Effector memory CD4-positive, alpha-beta T cell (primary cell): Measurements from ENCODE around the gene GPR42.

Experiments
- DNase-seq, 3 donors: peaks; one replicate each; pipeline ENCODE4 v3.0.0-alpha.2; 2020
- H3K27ac ChIP-seq: 2 replicates; pipeline ENCODE4 v1.7.0; 2013; ENCODE audit warnings: mild to moderate bottlenecking, low read length, moderate library complexity; ENCODE audit not compliant: insufficient read depth, poor library complexity, severe bottlenecking
- H3K27me3 ChIP-seq: replicated peaks from 2 replicates; pipeline ENCODE4 v1.7.0; 2013; ENCODE audit warnings: mild to moderate bottlenecking, low read length; ENCODE audit not compliant: insufficient read depth, control insufficient read depth, poor library complexity, severe bottlenecking
- H3K36me3 ChIP-seq: 2 replicates; pipeline ENCODE4 v1.7.0; 2013; ENCODE audit warnings: mild to moderate bottlenecking, low read length, moderate library complexity; ENCODE audit not compliant: control insufficient read depth, insufficient read depth
- H3K4me1 ChIP-seq: 2 replicates; pipeline ENCODE4 v1.7.0; 2013; ENCODE audit warnings: low read length, mild to moderate bottlenecking; ENCODE audit not compliant: control insufficient read depth, insufficient read depth, poor library complexity, severe bottlenecking
- H3K4me3 ChIP-seq: 2 replicates; pipeline ENCODE4 v1.7.0; 2013; ENCODE audit warnings: low read length, low read depth, mild to moderate bottlenecking; ENCODE audit not compliant: insufficient read depth, poor library complexity, severe bottlenecking
- H3K9me3 ChIP-seq: 2 replicates; pipeline ENCODE4 v1.7.0; 2013; ENCODE audit warnings: mild to moderate bottlenecking, low read length, moderate library complexity; ENCODE audit not compliant: control insufficient read depth
- total RNA-seq, 3 donors: gene quantifications; one replicate each; lab custom pipeline; 2026; lab: John Stamatoyannopoulos, UW

GPR42 gene
- total RNA-seq: 0 to 0.35 (median 0) reads per million in 3 donors

- Histone ChIP-seq H3K4me3 (no peak within 1 kb of the TSS), H3K27me3 (no peaks in the 10 kb centered on the region), H3K36me3 (no peaks in the 10 kb centered on the region), H3K4me1 (no peaks in the 10 kb centered on the region), H3K27ac (no peak within 1 kb of the TSS), H3K9me3 (no peaks in the 10 kb centered on the region)
- DNase-seq: no peak
Observed at GRCh38 chr19:35370722-35371121, at the start of gene GPR42. Gene GPR42, plus strand, starts transcription at chr19:35371068. Its CDS starts 292 bp downstream, at chr19:35371360.

GRCh38 chr19:35321291-35321690 lies 49.6 kb upstream of the GPR42 start:
- H3K27me3 ChIP-seq: no peaks in the 10 kb centered on the region
- no peak overlapping the region for H3K4me3 ChIP-seq
- no peaks in the 10 kb centered on the region for H3K9me3 ChIP-seq
- no peaks in the 10 kb centered on the region for H3K36me3 ChIP-seq
- H3K4me1 ChIP-seq: peaks cover 5% of the 10 kb centered on the region
- H3K27ac ChIP-seq: no peak overlapping the region
- no peak for DNase-seq

- no peaks in the 10 kb centered on the region for H3K9me3 ChIP-seq
- no peak for DNase-seq
Observed at GRCh38 chr19:35322014-35322413, 48.9 kb upstream of the GPR42 start.

GRCh38 chr19:35327642-35328041 lies 43.2 kb upstream of the GPR42 start:
- Histone ChIP-seq H3K9me3 (no peaks in the 10 kb centered on the region), H3K27me3 (no peaks in the 10 kb centered on the region), H3K4me3 (no peak overlapping the region), H3K4me1 (no peaks in the 10 kb centered on the region), H3K27ac (no peak overlapping the region), H3K36me3 (no peaks in the 10 kb centered on the region)
- no peak for DNase-seq

More at GRCh38 chr19:35322014-35322413, 48.9 kb upstream of the GPR42 start:
- peaks cover 5% of the 10 kb centered on the region for H3K4me1 ChIP-seq
- no peaks in the 10 kb centered on the region for H3K27me3 ChIP-seq
- H3K4me3 ChIP-seq: no peak overlapping the region
- no peak overlapping the region for H3K27ac ChIP-seq
- no peaks in the 10 kb centered on the region for H3K36me3 ChIP-seq

GRCh38 chr19:35328851-35329285 lies 42.0 kb upstream of the GPR42 start, which contains the start of gene CD22:
Gene CD22, plus strand, starts transcription at chr19:35329187. Its CDS starts 2,854 bp downstream, at chr19:35332041.
- Histone ChIP-seq H3K4me1 (no peaks in the 10 kb centered on the region), H3K36me3 (no peaks in the 10 kb centered on the region), H3K27ac (no peak within 1 kb of the TSS), H3K9me3 (no peaks in the 10 kb centered on the region), H3K4me3 (no peak within 1 kb of the TSS), H3K27me3 (no peaks in the 10 kb centered on the region)
- DNase-seq: no peak

- Histone ChIP-seq H3K9me3 (no peaks in the 10 kb centered on the region), H3K27ac (no peak overlapping the region), H3K4me3 (no peak overlapping the region), H3K27me3 (no peaks in the 10 kb centered on the region), H3K4me1 (no peaks in the 10 kb centered on the region), H3K36me3 (no peaks in the 10 kb centered on the region)
- no peak for DNase-seq
Observed at GRCh38 chr19:35329323-35329722, 41.5 kb upstream of the GPR42 start.

- no peak overlapping the region for H3K4me3 ChIP-seq
- no peak overlapping the region for H3K27ac ChIP-seq
- DNase-seq: no peak
Observed at GRCh38 chr19:35330475-35330874, 40.4 kb upstream of the GPR42 start.

GRCh38 chr19:35331551-35332214 lies 39.2 kb upstream of the GPR42 start:
- DNase-seq: no peak
- Histone ChIP-seq H3K27ac (no peak overlapping the region), H3K4me3 (no peak overlapping the region), H3K27me3 (no peaks in the 10 kb centered on the region), H3K36me3 (no peaks in the 10 kb centered on the region), H3K4me1 (no peaks in the 10 kb centered on the region), H3K9me3 (no peaks in the 10 kb centered on the region)

More at GRCh38 chr19:35330475-35330874, 40.4 kb upstream of the GPR42 start:
- H3K4me1 ChIP-seq: no peaks in the 10 kb centered on the region
- H3K36me3 ChIP-seq: no peaks in the 10 kb centered on the region
- no peaks in the 10 kb centered on the region for H3K27me3 ChIP-seq
- H3K9me3 ChIP-seq: no peaks in the 10 kb centered on the region

GRCh38 chr19:35332817-35333216 lies 38.1 kb upstream of the GPR42 start:
- Histone ChIP-seq H3K36me3 (no peaks in the 10 kb centered on the region), H3K4me3 (no peak overlapping the region), H3K27ac (no peak overlapping the region), H3K27me3 (no peaks in the 10 kb centered on the region), H3K9me3 (no peaks in the 10 kb centered on the region), H3K4me1 (no peaks in the 10 kb centered on the region)
- DNase-seq: no peak

- H3K27ac ChIP-seq: no peak overlapping the region
- H3K4me1 ChIP-seq: no peaks in the 10 kb centered on the region
- no peak for DNase-seq
- H3K4me3 ChIP-seq: no peak overlapping the region
- H3K9me3 ChIP-seq: no peaks in the 10 kb centered on the region
- H3K27me3 ChIP-seq: no peaks in the 10 kb centered on the region
- no peaks in the 10 kb centered on the region for H3K36me3 ChIP-seq
Observed at GRCh38 chr19:35334144-35334753, 36.6 kb upstream of the GPR42 start.
